ENCODE results near the gene FAN1. TPM values are rescaled to one million over a fixed set of nuclear protein-coding genes. Genes with fewer than 3 reads are reported as not detected.

FAN1 gene
- total RNA-seq, 1 donor from 2014 or later: 16.9 TPM

DNA sequence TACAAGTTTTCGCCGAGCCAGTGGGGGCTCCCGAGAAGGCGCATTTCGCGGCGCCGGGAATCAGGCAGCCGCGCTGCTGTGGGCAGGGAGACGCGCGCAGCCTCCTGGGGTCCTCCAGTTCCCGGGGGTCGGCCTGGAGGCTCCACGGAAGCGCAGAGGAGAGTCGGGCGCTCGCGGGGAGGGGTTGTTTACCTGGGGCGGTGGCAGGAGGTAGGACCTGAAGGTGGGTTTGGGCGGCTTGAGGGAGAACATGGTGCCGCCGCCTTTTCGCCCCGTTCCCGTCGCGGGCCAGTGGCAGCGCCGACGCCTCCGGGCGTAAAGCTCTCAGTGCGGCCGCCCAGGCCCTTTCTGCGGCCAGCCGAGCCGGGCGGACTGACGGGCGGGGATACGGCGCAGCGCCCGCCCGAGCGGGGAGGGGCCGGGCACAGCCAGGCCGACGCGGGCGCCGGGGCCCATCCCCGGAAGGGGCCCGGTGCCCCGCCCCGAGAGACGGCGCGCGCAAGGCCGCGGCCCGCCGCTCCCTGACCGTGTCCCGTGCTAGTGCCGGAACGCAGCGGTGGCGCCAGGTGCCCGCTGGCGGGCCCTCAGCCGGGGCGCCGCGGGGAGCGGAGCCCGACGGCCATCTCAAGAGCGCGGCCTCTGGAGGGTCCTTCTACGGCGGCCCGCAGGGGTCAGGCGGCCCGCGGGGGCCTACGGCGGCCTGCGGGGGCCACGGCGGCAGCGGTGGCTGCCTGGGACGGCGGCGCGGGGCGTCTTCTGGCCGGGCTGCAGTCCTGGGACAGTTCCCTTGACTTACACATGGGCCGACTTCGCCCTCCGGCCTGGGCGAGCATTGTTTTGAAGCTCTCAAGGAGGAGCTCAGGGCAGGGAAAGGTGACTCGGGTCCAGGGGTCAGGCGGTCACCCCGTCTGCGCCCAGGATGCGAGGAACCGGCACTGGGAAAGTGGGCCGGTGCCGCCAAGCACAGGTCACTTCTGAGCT, 87.8 kb downstream of the FAN1 start, which contains the start of gene MTMR10:
TSS of gene MTMR10 (minus strand) at position 374 of the 981 bp plus-strand sequence. CDS start at position 252, 122 bp downstream.
- peaks cover 0 to 3% of the 10 kb centered on the region in 2 donors for H3K36me3 ChIP-seq
- H3K4me1 ChIP-seq: peaks cover 41% of the 10 kb centered on the region
- peak in 1 of 2 donors; percentile 75 for TF ChIP-seq POLR2AphosphoS5 (IDR thresholded peaks at IDR 0.05; ENCODE audit: insufficient read depth in 1 of 2, low read depth in 1 of 2)
- TF ChIP-seq, protein P1, sequence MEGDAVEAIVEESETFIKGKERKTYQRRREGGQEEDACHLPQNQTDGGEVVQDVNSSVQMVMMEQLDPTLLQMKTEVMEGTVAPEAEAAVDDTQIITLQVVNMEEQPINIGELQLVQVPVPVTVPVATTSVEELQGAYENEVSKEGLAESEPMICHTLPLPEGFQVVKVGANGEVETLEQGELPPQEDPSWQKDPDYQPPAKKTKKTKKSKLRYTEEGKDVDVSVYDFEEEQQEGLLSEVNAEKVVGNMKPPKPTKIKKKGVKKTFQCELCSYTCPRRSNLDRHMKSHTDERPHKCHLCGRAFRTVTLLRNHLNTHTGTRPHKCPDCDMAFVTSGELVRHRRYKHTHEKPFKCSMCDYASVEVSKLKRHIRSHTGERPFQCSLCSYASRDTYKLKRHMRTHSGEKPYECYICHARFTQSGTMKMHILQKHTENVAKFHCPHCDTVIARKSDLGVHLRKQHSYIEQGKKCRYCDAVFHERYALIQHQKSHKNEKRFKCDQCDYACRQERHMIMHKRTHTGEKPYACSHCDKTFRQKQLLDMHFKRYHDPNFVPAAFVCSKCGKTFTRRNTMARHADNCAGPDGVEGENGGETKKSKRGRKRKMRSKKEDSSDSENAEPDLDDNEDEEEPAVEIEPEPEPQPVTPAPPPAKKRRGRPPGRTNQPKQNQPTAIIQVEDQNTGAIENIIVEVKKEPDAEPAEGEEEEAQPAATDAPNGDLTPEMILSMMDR (IDR thresholded peaks at IDR 0.05): no peak
- peak in 1 of 2 donors; percentile 76 for TF ChIP-seq POLR2A (IDR thresholded peaks at IDR 0.05)
- no peaks in the 10 kb centered on the region for H3K27me3 ChIP-seq
- peak within 1 kb of the TSS; percentile 91 to 99 for H3K4me3 ChIP-seq
- no peaks in the 10 kb centered on the region for H3K9me3 ChIP-seq
- peak within 1 kb of the TSS; percentile 96 for H3K27ac ChIP-seq
- DNase-seq (ENCODE audit: extremely low spot score in 2 of 2): peak in 1 of 2 donors; percentile 90
- intact Hi-C loops (cut with DNase I): no loop called here

DNA sequence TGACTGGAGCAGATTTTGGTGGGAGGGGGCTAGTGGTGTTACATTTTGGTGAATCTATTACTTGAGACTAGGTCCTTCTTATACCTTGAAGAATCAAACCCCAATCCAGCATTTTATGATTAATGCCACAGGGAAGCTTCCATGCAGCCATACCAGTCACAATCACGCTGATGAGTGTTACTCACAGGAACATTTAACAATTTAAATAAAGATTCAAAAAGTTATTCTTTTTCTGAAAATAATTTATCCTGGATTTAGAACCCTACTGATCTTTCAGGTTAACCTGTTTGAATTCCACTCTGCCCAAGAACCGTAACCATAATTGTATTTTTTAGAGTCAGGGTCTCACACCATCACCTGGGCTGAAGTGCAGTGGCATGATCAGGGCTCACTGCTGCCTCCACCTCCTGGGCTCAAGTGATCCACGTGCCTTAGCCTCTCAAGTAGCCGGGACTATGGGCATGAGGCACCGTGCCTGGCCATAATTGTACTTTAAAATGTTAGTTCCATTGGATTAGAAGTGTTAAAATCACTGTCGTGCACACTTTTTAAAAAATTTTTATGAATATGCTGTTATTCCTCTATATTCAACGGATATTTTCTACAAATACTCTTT, 88.6 kb downstream of the FAN1 start:
- Histone ChIP-seq H3K9me3 (no peaks in the 10 kb centered on the region), H3K27me3 (no peaks in the 10 kb centered on the region), H3K27ac (peak overlapping the region; percentile 96), H3K4me1 (peaks cover 32% of the 10 kb centered on the region), H3K36me3 (no peaks in the 10 kb centered on the region), H3K4me3 (peak overlapping the region; percentile 91 to 99)
- DNase-seq (ENCODE audit: extremely low spot score in 2 of 2): no peak
- TF ChIP-seq POLR2A (IDR thresholded peaks at IDR 0.05) (no peak), POLR2AphosphoS5 (IDR thresholded peaks at IDR 0.05; ENCODE audit: insufficient read depth in 1 of 2, low read depth in 1 of 2) (no peak)
- TF ChIP-seq, protein P1 (IDR thresholded peaks at IDR 0.05): no peak
- intact Hi-C loops (cut with DNase I): no loop called here

Small RNA genes within 50 kb of the gene (small RNA-seq; reads per million reads assigned to genes)
- not detected for gene RNU6-466P

Other genes with a start within 250 kb of the FAN1 start
- gene MTMR10, start 87.7 kb downstream of the FAN1 start, total RNA-seq: 29.2 TPM
- gene TRPM1, start 197.8 kb downstream of the FAN1 start, total RNA-seq: not detected

Measured in vagina (tissue), 2 donors.